Mesenteric fat pad (tissue), 1 donor: ENCODE results near the gene PER3. TPM values are rescaled to one million over a fixed set of nuclear protein-coding genes. Genes with fewer than 3 reads are reported as not detected.

Experiments
- DNase-seq: peaks from one replicate; pipeline ENCODE4 v3.0.0-alpha.2; 2020; ENCODE audit warnings: low spot score
- total RNA-seq: library from RNA; stranded (reverse); fragmentation: NEBNext Ultra II Directional; extraction: Animal tissue kit (Norgen Biotek cat#: 25700); gene quantifications from one replicate; pipeline ENCODE4 v1.2.1, GENCODE V29; 2021
- donor health status: DM: yes; HTN: yes; CAD: no.

The PER3 gene
- total RNA-seq, 1 donor from 2014 or later: 7.4 TPM

DNA sequence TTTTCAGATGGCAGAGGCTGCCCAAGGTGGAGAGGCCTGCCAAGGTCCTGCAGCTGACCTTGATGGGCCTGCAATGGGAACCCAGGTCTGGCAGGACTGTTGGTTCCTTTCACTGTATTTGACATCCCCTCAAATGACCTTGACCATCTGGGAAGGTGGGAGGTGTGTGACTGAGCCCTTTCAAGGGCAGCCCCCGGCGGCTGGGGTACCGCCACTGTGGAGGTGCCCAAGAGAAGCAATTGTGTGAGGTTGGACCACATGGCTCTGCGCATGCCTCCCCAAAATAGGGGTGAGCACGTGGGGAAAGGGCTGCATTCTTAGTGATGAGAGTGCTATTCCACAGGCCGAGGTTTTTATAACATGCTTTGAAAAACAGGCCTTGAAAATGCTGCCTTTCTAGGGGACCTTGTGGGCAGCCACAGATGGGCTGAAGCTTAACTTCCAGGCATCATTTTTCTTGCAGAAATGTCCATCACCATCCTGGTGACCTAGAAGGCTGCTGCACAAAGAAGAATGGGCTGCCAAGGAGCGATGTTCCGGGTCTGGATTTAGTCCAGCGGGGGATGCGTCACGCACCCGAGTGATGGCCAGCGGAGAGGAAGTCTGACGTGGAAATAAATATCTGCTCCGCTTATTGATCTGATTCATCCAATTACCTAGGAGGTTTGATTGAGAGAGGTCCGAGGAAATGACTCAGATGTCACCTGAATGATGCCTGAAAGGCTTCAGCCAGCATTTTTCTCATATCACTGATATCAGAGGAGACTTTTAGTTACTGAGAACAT is 85.2 kb downstream of the PER3 start:
- DNase-seq: no peak

DNA sequence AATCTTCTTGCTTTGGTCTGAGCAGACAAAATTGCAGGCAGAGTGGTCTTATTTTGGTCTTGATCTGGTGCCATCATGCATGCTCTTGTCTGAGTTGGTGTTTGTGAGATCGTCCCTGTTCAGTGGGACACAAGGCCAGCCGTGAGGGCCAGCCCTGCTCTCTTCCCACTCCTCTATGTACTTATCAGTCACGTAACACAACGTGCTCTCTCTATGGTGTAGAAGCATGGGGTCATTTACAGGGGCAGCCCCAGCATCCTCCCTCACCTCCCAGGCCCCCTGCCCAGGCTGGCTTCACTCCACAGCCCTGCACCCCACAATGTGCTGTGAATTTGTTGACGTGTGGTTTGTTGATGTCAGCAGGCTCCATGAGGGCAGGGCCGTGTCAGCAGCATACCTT is 87.0 kb downstream of the PER3 start:
- no peak for DNase-seq

DNA sequence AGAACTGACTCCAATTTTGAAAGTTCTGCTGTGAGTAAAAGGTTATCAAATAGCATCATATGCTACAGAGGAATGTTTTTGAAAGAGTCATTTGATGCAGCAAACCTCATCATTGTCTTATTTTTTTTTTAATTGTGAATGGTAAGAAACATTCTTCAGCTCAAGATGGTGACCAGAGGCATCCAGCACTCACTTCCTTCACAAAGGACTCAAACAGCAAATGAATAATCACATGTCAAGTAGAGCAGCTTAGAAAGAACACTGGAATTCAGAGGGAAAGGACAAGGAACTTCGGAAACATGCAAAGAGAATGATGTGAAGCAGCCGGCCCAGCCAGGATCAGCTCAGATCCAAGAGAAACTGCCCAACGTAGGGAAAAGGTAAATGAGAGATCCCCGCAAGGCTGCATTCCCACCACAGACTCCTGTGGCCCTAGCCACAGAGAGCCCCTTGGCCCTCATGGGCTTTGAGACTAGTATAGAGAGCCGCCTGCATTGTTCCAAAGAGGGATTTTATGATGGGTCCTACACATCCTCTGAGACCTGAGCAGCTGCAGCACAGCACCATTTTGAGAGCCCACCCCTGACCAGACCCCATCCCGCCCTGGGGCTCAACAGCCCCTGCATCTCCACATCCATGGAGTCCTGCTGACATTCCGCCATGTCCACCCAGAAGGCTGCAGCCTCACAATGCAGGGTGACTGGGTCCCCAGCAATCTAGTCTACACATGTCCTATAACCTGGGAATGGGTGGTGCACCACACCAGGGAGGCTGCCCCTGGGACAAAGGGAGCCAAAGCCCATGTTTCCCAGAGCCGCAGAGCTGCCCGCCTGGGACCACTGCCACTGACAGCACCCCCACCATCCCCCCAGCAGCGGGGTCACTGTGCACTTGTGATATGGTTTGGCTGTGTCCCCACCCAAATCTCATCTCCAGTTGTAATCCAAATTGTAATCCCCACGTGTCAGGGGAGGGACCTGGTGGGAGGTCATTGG is 90.0 kb downstream of the PER3 start:
- DNase-seq: no peak

DNA sequence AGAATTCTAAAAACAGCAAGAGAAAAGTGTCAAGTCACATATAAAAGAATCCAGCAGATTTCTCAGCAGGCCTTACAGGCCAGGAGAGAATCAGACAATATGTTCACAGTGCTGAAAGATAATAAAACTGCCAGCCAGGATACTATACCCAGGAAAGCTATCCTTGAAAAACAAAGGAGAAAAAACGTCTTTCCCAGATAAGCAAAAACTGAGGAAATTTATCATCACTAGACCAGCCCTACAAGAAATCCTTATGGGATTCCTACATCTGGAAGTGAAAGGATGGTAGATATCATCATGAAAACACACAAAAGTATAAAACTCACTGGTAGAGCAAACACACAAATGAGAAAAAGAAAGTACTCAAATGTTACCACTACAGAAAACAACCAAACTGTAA is 93.9 kb downstream of the PER3 start:
- DNase-seq: no peak

DNA sequence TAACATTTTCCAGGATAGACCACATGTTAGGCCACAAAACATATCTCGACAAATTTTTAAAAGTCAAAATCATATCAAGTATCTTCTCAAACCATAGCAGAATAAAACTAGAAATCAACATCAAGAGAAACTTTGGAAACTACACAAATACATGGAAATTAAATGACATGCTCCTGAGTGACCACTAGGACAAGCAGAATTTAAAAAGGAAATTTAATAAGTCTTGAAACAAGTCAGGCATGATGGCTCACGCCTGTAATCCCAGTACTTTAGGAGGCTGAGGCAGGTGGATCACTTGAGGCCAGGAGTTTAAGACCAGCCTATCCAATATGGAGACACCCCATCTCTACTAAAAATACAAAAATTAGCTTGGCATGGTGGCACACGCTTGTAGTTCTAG is 95.1 kb downstream of the PER3 start:
- DNase-seq: no peak

DNA sequence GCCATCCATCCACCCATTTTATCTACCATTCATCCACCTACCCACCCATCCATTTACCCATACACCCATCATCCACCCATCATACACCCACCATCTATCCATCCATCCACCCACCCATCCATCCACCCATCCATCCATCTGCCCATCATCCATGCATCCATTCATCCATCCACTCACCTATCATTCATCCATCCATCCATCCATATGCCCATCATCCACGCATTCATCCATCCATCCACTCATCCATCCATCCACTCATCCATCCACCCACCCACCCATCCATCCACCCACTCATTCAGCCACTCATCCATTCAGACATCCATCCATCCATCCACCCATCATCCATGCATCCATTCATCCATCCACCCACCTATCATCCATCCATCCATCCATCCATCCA is 100.7 kb downstream of the PER3 start:
- no peak for DNase-seq

DNA sequence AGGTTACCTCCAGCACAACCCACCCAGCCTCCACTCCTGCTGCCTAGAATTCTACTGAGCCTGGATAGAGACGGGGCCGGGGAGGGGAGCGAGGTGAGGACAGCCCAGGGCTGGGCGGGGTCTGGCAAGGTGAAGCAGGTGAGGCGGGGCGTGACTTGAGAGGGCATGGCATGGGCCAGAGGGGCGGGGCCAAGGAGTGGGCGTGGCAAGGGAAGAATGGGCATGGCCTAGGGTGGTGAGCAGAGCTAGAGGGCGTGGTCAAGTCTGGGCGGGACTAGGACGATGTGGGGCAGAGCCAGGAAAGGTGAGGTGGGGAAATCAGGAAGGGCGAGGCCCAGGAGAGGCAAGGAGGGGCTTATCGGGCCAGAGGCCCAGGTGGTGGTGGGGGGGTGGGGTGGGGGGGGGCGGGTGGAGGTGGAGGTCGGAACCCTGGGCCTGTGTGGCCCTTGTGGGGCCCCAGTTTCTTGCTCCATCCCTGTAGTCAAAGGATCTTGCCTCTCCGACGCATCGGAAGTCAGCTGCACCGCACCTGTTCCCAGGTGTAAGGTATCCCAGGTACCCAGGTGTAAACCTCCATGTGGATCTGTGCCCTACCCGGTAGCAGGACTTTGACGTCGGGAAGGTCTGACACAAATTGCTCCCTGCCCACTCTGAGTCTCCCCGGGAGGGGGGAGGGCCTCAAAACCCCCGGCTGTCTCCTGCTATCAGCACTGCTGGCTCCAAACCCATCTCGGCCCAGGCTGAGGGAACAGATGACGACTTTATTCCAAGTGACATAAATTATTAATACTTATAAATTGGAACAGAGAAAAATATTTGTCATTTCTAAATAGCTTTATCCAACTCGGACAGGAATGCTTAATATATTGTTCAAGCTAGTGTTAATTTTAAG is 101.7 kb downstream of the PER3 start:
- no peak for DNase-seq

DNA sequence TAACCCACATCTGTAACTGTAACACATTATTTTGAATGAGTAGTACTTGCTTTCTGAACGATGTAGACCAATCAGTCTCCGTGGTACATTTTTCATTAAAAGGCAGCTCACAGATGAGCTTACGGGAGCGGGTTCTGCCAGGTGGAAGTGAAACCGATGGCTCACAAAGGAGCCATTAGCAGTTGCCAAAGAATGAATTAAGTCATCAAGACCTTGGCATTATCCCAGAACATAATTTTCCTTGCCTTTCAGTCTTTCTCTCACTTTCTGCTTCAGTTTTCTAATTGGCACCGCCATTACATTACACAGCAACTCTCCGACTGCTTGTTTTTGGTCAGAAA is 102.3 kb downstream of the PER3 start:
- no peak for DNase-seq

DNA sequence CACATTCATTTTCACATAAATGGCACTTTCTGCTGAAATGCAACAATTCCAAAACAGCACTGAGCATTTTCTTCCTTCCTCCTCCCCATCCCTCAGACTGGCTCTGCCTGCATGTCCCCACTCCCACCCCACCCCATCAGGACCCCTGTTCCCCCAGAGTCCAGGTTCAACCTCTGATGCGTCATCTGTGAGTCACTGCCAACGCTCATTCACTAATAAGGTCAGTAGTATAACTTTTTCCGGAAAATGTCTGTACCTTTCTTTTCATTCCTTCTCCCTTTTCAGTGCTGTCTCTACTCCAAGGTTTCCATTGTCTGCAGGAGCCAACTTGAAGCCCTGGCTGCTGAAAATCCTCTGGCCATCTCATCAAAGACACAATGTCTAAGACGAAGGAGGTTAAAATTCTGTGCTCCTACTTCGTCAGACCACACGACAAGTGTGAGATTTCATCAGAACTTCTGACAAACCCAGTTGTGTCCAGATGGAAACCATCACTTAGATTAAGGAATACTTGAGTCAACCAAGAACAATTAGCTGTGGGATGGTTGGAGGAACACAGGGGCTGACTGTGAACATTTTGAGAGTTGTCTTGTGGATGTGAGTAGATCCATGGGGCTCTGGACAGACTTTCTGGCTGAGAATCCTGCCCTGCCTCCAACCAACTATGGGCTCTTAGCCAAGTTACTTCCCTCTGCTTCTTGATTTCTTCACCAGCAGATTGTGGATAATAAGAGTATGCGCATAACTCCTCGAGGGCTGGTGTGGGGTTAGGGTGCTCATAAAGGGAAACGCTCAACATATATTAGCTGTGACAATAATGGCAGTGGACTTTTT is 104.4 kb downstream of the PER3 start:
- DNase-seq: no peak

DNA sequence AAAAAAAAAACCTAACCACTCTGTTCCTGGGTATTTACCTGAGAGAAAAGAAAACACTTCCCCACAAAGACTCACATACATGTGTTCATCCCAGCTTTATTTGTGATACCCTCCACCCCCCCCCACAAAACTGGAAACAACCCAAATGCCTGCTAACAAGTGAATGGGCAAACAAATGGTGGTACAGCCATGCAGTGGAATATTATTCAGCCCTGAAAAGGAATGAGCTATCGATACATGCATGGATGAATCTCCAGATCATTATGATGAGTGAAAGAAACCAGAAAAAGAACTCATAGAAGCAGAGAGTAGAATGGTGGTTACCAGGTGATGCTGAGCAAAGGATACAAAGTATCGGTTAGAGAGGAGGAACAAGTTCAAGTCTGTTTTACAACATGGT is 106.8 kb downstream of the PER3 start:
- DNase-seq: no peak

DNA sequence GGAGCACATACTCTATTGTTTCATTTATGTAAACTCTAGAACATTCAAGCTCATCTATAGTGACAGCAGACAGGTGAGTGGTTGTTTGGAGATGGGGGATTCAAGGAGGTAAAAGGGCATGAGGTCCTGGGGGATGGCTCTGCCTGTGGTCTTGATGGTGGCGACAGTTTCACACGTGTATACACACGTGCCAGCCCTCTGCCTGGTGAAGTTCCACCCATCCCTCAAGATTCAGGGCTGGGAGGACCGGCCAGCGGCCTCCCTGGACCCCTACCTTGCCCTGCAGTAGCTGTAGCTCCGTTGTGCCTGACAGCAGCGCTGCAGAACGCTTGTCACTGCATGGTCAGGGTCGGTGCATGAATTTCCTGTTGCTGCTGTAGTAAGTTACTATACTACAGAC is 107.7 kb downstream of the PER3 start:
- no peak for DNase-seq

DNA sequence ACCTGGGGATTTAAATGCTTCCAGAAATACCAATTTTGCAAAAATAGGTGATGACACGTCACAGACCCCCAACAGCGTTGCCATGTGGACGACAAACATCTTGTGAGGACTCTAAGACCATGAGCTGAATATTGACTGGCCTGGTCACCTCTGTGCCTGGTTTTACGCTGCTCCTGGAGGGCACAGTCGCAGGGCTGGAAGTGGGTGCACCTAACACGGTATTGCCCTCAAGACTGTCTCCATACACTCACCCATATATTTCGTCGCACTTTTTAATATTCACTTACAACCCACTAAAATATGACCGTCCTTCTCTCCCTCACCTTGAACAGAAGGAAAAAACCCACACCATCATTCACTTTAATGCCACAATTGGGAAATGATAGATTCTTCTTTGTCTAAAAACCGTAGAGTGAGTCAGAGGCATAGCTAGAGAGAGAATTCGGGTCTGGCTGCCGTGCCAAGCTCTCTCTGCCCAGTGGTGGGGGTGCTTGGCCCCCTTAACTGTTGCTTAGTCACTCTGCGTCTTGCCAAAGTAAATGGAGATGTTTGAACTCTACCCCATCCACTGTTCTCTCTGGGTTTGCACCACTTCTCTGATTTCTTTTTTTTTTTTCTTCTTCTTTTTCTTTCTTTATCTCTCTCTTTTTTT is 109.6 kb downstream of the PER3 start:
- DNase-seq: no peak

Other genes starting within 250 kb of the PER3 start
- gene VAMP3, start 13.0 kb upstream of the PER3 start, total RNA-seq: 114 TPM
- not detected for gene UTS2, start 68.8 kb downstream of the PER3 start, total RNA-seq
- gene TNFRSF9, start 156.5 kb downstream of the PER3 start, total RNA-seq: not detected
- gene PARK7, start 177.4 kb downstream of the PER3 start, total RNA-seq: 295 TPM
- gene ERRFI1, start 242.0 kb downstream of the PER3 start, total RNA-seq: 100 TPM